PC-3 (cell line): Measurements from ENCODE around the gene ZNF600. TPM values are rescaled to one million over a fixed set of nuclear protein-coding genes. Genes with fewer than 3 reads are reported as not detected.
"Not testable (repeated sequence)": the region's sequence is repeated elsewhere in the genome, so short reads cannot be mapped to it uniquely, and the experiment has no call there.

Experiments used
- ATAC-seq: fragments of 200-7000 bp; cut with Tn5 transposase; 2 replicates; pipeline ENCODE4 v1.9.1; 2020; ENCODE audit warnings: mild to moderate bottlenecking, moderate library complexity
- BruUV-seq: library from RNA; stranded (reverse); fragments of 400-500 nt; replicated peaks from 2 replicates; lab custom pipeline; 2021; lab: Mats Ljungman, UMichigan
- CTCF ChIA-PET: fragments of 300-600 bp; sonication (Branson Sonifier 250); formaldehyde crosslinking; loops from one replicate; lab custom pipeline; 2022; ENCODE audit warnings: antibody characterized with exemption; lab: Charles Lee
- POLR2A ChIA-PET: fragments of 300-600 bp; sonication (Branson Sonifier 250); formaldehyde crosslinking; loops from one replicate; lab custom pipeline; 2022; ENCODE audit warnings: antibody characterized with exemption; ENCODE audit not compliant: unreplicated experiment; lab: Charles Lee
- DNase-seq: peaks from one replicate; pipeline ENCODE4 v3.0.0-alpha.2; 2015
- H2AFZ ChIP-seq: fragments of 300-600 bp; sonication (generic); 2 replicates; pipeline ENCODE4 v1.6.0; 2016; ENCODE audit warnings: antibody characterized with exemption, low read length
- H3F3A ChIP-seq: fragments of 300-600 bp; sonication (generic); one replicate; pipeline ENCODE4 v1.6.0; 2017; ENCODE audit warnings: antibody characterized with exemption, low read length, control low read depth, mild to moderate bottlenecking; ENCODE audit not compliant: unreplicated experiment
- H3K27ac ChIP-seq: fragments of 300-600 bp; sonication (generic); 2 replicates; pipeline ENCODE4 v1.5.1; 2016; ENCODE audit warnings: mild to moderate bottlenecking, low read length
- H3K27me3 ChIP-seq: fragments of 300-600 bp; sonication (generic); 2 replicates; pipeline ENCODE4 v1.6.1; 2016; ENCODE audit warnings: low read length, mixed read lengths
- H3K36me3 ChIP-seq: fragments of 300-600 bp; sonication (generic); 2 replicates; pipeline ENCODE4 v1.6.1; 2016; ENCODE audit warnings: low read depth, mixed run types, low read length, mixed read lengths
- H3K4me1 ChIP-seq: fragments of 300-600 bp; sonication (generic); 2 replicates; pipeline ENCODE4 v1.5.1; 2016; ENCODE audit warnings: low read length; ENCODE audit not compliant: insufficient read depth
- H3K4me2 ChIP-seq: fragments of 300-600 bp; sonication (generic); 2 replicates; pipeline ENCODE4 v1.6.0; 2016; ENCODE audit warnings: low read length
- H3K4me3 ChIP-seq: fragments of 300-600 bp; sonication (generic); 2 replicates; pipeline ENCODE4 v1.5.1; 2016; ENCODE audit warnings: mild to moderate bottlenecking, low read length, mixed read lengths
- H3K79me2 ChIP-seq: fragments of 300-600 bp; sonication (generic); 2 replicates; pipeline ENCODE4 v1.6.1; 2017; ENCODE audit warnings: low read length, mixed read lengths
- H3K9ac ChIP-seq: fragments of 300-600 bp; sonication (generic); 2 replicates; pipeline ENCODE4 v1.6.0; 2016; ENCODE audit warnings: mild to moderate bottlenecking, low read length
- H3K9me2 ChIP-seq: fragments of 300-600 bp; sonication (generic); replicated peaks from 2 replicates; pipeline ENCODE4 v1.6.1; 2016; ENCODE audit warnings: mixed run types, low read length, mixed read lengths
- H3K9me3 ChIP-seq: fragments of 300-600 bp; sonication (generic); 2 replicates; pipeline ENCODE4 v1.6.1; 2016; ENCODE audit warnings: low read length, mixed read lengths
- H4K20me1 ChIP-seq: fragments of 300-600 bp; sonication (generic); 2 replicates; pipeline ENCODE4 v1.6.1; 2016; ENCODE audit warnings: low read length, mixed read lengths
- intact Hi-C: fragments of 100-400 bp; cut with micrococcal nuclease; formaldehyde crosslinking; loops from 2 replicates; pipeline ENCODE4 v1.9.0; 2023
- total RNA-seq: library from RNA; depleted of rRNA; stranded (reverse); fragments of >200 nt; gene quantifications from 2 replicates; pipeline ENCODE4 v1.2.3, GENCODE V29; 2014; rRNA removed

The ZNF600 gene
- total RNA-seq, 1 experiment from 2014 or later, result 5.4 TPM

DNA sequence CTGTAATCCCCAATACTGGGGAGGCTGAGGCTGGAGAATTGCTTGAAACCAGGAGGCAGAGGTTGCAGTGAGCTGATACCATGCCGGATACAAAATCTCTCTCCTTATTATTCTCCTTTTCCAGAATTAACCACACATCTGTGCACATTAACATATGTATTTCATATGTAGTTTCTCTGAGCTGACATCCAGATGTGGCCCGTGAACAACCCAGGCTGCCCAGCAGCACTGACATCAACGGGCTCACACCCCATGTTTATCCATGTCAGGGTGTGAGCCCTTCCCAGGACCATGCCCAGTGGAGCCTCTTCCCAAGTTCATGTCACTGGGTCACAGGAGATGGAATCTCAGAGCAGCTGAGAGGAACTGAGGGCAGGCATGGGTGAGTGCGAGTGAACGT, 71.3 kb downstream of the ZNF600 start:
- POLR2A ChIA-PET, result interaction anchor here (0.6 kb wide), 1 partner anchor 20 kb away, joined by 3 read pairs; no protein-coding TSS in a partner anchor
- H2AFZ ChIP-seq, H4K20me1 ChIP-seq, H3K4me3 ChIP-seq, H3K27me3 ChIP-seq, H3K9me2 ChIP-seq, CTCF ChIA-PET, H3K9me3 ChIP-seq, intact Hi-C loops, ATAC-seq, H3K79me2 ChIP-seq, BruUV-seq, DNase-seq, H3F3A ChIP-seq: not testable (repeated sequence)
- peak overlapping the region; percentile 67 for H3K9ac ChIP-seq
- peak overlapping the region; percentile 66 for H3K4me2 ChIP-seq
- H3K4me1 ChIP-seq, result peaks cover 21% of the 10 kb centered on the region
- H3K27ac ChIP-seq, result peak overlapping the region; percentile 94
- H3K36me3 ChIP-seq, result peaks cover 50% of the 10 kb centered on the region

Other genes with a start within 250 kb of the ZNF600 start
- gene ZNF701, start 216.5 kb downstream of the ZNF600 start, total RNA-seq, result 13.2 and 14.6 TPM in 2 replicates
- 32.9 and 45.4 TPM in 2 replicates for gene ZNF83, start 148.4 kb downstream of the ZNF600 start, total RNA-seq
- 8.4 and 12.7 TPM in 2 replicates for gene ZNF611, start 51.7 kb downstream of the ZNF600 start, total RNA-seq
- gene ZNF28, start 34.8 kb upstream of the ZNF600 start, total RNA-seq, result 12.7 and 29.7 TPM in 2 replicates
- gene ZNF468, start 70.8 kb upstream of the ZNF600 start, total RNA-seq, result 18.7 and 21.5 TPM in 2 replicates
- gene ZNF320, start 110.8 kb upstream of the ZNF600 start, total RNA-seq, result 7.7 and 10.6 TPM in 2 replicates
- 5.2 and 5.4 TPM in 2 replicates for gene ZNF888, start 136.6 kb upstream of the ZNF600 start, total RNA-seq
- gene ZNF816, start 176.1 kb upstream of the ZNF600 start, total RNA-seq, result 7.6 and 10.2 TPM in 2 replicates
- not detected in 2 replicates for gene ERVV-1, start 227.1 kb upstream of the ZNF600 start, total RNA-seq